Large intestine (tissue), 3 donors: ENCODE results near the gene CPLX4. TPM values are rescaled to one million over a fixed set of nuclear protein-coding genes. Genes with fewer than 3 reads are reported as not detected.
A peak's percentile ranks its signal among the peaks of the same experiment; 100 is the strongest.

ENCODE experiments used
- DNase-seq, 2 donors: peaks; one replicate each; pipeline versions ENCODE4 v3.0.0 to v3.0.0-alpha.2; 2013
- H3K27ac ChIP-seq: one replicate; pipeline ENCODE4 v1.5.1; 2013; ENCODE audit warnings: low read length
- H3K27me3 ChIP-seq: 2 replicates; pipeline ENCODE4 v1.6.1; 2013; ENCODE audit warnings: low read length; ENCODE audit not compliant: control insufficient read depth, insufficient read depth
- H3K36me3 ChIP-seq: 2 replicates; pipeline ENCODE4 v1.6.1; 2013; ENCODE audit warnings: low read length; ENCODE audit not compliant: control insufficient read depth, insufficient read depth
- H3K4me1 ChIP-seq: one replicate; pipeline ENCODE4 v1.6.1; 2013; ENCODE audit warnings: low read length; ENCODE audit not compliant: control insufficient read depth, insufficient read depth
- H3K4me3 ChIP-seq: one replicate; pipeline ENCODE4 v1.5.1; 2013; ENCODE audit warnings: low read length
- H3K9me3 ChIP-seq: one replicate; pipeline ENCODE4 v1.6.1; 2013; ENCODE audit warnings: mild to moderate bottlenecking, low read depth, low read length, moderate library complexity; ENCODE audit not compliant: control insufficient read depth
- WGBS: methylation state at CpG from one replicate; pipeline ENCODE4 v1.1.5; 2013; ENCODE audit warnings: low lambda C conversion rate; ENCODE audit not compliant: insufficient coverage; 5-methylcytosine and 5-hydroxymethylcytosine counted together
- polyA plus RNA-seq: library from polyadenylated mRNA; unstranded; fragments of 120-200 nt; gene quantifications from one replicate; pipeline ENCODE4 v1.2.1, GENCODE V29; 2013

The CPLX4 gene
- polyA plus RNA-seq, 1 donor = not detected

DNA sequence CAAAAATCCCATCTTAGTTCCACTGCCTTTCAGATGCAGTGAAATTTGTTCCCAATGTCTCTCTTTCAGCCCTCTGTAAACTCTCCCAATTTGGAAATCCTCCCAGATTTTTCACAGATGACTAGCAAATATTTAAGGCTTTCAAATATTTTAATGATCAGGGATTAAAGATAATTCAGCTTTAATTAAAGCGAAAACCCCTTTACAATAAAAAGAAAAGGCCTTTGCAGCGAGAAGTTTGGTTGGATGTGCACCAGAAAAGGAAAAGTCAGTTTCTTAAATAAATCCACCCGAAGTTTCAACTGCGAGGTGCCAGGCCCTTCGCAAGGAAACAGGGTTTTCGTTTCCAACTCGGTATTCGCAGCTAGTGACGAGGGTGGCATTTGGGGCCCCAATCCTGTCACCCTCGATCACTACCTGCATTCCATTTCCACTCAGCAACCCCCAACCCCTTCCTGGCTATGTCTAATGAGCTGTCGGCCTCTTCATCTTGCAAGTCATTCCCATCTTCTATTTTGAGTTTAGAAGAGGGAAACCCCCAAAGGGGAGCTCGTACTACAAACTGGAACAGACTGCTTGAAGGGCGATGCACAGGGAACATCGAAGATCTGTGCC lies 46.7 kb downstream of the CPLX4 start:
- Histone ChIP-seq H3K4me3 (no peak overlapping the region), H3K27me3 (peaks cover 98% of the 10 kb centered on the region), H3K4me1 (peaks cover 13% of the 10 kb centered on the region), H3K9me3 (peaks cover 20% of the 10 kb centered on the region), H3K27ac (no peak overlapping the region), H3K36me3 (no peaks in the 10 kb centered on the region)
- WGBS = 18% methylated on average over 3 of the region's 14 CpGs
- no peak for DNase-seq

DNA sequence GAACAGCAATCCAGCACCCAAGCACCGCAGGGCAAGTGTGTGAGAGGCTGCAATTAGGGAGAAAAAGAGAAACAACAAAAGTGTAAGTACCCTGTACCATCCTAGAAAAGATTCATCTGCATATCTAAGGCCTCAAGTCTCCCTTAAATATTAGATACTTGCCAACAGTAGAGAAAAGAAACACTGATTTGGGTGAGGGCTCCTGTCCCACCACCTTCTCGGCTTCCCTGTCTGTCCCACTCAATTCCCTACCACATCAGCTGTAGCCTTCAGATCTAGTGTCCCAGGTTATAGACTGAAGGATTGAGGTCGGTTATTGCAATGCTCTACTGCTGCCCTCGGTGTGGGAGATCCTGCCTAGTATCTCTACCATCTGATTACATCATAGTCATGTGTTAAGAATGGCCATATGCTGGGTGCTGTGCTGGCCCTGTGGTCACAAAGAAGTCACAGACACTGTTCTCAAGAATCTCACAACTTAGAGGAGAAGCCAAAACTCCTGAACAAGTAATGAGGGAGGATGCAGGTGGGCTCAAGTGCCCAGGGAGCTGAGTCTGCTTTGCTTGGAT lies 47.7 kb downstream of the CPLX4 start:
- no peak for DNase-seq
- no CpG with 5 or more reads among the region's 4 CpGs for WGBS
- H3K4me1 ChIP-seq = peaks cover 13% of the 10 kb centered on the region
- H3K27me3 ChIP-seq = peaks cover 98% of the 10 kb centered on the region
- peaks cover 20% of the 10 kb centered on the region for H3K9me3 ChIP-seq
- no peak overlapping the region for H3K27ac ChIP-seq
- H3K4me3 ChIP-seq = no peak overlapping the region
- no peaks in the 10 kb centered on the region for H3K36me3 ChIP-seq

DNA sequence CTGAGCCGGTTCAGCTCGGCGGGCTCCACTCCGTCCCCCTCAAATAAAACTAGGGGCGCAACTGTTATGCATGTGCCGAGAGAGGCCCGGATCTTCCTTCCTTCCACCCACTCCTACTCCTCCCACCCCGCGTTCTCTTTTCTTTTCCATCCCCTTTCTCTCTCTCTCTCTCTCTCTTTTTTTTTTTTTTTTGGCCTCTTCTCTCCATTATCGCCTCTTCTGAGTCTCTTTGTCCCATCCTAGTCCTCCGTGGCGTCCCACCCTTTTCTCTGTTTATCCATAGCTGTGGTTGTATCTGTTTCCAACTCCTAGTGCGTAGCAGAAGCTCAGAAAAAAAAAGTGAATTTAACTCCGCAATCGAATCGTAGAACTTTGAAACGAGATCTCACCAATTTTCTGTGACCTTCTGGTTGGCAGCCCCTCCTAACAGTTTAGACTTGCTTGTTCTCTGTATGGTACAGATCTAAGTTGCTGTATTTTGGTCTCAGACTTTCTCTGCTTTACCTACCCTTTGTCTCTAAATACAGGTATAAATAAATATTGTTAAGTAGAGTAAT lies 48.8 kb downstream of the CPLX4 start:
- Histone ChIP-seq H3K4me1 (peaks cover 13% of the 10 kb centered on the region), H3K9me3 (peaks cover 23% of the 10 kb centered on the region), H3K27ac (no peak overlapping the region), H3K36me3 (no peaks in the 10 kb centered on the region), H3K4me3 (no peak overlapping the region), H3K27me3 (peaks cover 98% of the 10 kb centered on the region)
- DNase-seq = no peak
- WGBS = 0% methylated on average over 7 of the region's 17 CpGs

DNA sequence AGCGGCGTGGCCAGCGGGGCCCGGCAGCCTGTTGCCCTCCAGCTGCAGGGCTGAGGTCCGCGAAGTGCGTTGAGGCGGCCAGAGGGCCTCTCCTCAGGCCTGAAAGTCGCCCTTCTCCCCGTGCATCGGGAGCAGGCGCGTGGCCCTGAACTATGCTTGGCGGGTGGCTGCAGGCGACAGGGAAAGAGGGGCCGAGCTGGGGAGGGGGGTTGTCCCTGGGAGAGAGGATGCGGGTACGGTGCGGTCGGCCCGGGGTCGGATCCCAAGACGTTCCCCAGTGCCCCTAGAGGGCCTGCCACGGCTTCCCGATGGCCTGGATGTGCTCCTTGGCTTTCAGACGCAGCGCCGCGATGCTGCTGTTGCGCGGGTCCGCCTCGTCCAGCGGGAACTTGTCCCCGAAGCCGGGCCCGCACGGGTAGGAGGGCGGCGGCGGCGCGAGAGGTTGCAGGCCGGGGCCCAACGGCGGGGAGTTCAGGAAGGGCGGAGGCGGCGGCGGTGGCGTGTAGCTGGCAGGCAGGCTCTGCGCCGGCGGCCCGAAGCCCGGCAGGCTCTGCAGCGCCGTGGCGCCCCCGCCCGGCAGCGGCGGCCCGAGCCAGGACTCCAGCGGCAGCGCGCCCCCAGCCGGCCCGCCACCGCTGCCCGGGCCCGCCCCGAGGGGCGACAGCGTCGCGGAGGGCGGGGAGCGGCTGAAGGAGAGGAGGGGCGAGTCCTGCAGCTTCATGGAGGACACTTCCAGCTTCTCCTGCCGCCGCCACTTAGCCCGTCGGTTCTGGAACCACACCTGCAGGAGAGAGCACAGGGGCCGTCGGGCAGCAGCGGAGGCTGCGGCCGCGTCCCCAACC lies 49.5 kb downstream of the CPLX4 start:
- Histone ChIP-seq H3K27ac (no peak overlapping the region), H3K27me3 (peaks cover 98% of the 10 kb centered on the region), H3K4me3 (no peak overlapping the region), H3K36me3 (no peaks in the 10 kb centered on the region), H3K9me3 (peaks cover 23% of the 10 kb centered on the region), H3K4me1 (peaks cover 13% of the 10 kb centered on the region)
- DNase-seq = peak in 1 of 2 donors; percentile 49
- no CpG with 5 or more reads among the region's 90 CpGs for WGBS

DNA sequence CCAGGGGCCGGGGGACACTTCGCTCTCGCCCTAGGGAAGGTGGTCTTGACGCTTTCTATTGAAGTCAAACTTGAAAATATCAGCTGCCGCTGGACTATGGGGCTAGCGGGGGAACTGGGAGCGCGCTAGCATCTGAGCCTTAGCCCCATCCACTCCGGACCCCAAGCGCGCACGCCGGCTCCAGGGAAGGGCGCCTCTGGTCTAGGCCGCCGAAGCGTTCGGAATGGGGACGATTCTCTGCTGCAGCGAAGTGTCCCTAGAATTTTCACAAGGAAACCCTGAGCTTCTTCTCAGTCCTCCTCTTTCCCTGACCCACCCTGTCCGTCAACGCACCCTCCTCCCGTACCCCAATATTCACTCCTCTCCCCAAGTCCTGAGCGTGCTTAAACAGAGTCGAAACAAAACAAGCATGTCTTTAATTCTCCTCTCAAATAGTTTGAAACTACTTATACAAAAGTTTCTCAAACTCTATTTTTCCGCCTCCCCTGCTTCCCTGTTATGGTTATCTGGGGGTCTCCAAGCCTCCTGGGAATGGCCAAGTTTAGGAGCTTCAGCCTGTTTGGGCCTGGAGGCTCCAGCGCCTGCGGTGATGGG lies 50.2 kb downstream of the CPLX4 start:
- Histone ChIP-seq H3K36me3 (no peaks in the 10 kb centered on the region), H3K4me1 (peaks cover 13% of the 10 kb centered on the region), H3K27me3 (peaks cover 98% of the 10 kb centered on the region), H3K9me3 (peaks cover 23% of the 10 kb centered on the region), H3K27ac (no peak overlapping the region), H3K4me3 (no peak overlapping the region)
- DNase-seq = no peak
- WGBS = no CpG with 5 or more reads among the region's 28 CpGs

DNA sequence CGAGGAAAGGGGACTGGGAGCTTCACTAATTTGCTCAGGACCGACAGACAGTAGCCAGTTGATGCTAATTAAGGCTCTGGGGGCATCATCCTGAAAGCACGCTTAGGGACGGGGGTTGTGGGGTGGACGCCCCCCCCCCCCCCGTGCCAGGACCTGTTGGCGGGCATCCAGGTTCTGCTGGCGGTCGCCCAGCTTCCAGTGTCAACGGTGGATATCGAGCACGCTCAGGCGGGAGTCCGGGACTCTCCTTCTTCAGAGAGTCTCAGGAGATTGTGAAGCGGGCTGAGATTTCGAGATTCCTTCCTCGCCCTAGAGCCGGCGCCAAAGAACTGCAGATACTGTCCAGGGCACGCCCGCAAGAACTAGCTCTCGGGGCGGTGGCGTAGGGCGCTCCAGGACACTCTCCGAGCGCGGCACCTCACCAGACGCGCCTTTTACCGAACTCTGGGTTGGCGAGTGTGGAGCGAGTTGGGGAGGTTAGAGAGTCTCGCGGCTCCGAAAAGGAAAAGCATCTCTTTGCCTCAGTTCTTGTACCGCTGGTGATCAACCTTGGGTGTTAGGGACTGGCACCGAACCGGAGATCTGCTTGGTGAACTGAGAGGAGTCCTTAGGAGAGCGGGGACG lies 50.8 kb downstream of the CPLX4 start:
- peaks cover 13% of the 10 kb centered on the region for H3K4me1 ChIP-seq
- H3K27me3 ChIP-seq = peaks cover 99% of the 10 kb centered on the region
- no peak overlapping the region for H3K27ac ChIP-seq
- no peak for DNase-seq
- H3K9me3 ChIP-seq = peaks cover 20% of the 10 kb centered on the region
- H3K36me3 ChIP-seq = no peaks in the 10 kb centered on the region
- WGBS = no CpG with 5 or more reads among the region's 41 CpGs
- H3K4me3 ChIP-seq = no peak overlapping the region

DNA sequence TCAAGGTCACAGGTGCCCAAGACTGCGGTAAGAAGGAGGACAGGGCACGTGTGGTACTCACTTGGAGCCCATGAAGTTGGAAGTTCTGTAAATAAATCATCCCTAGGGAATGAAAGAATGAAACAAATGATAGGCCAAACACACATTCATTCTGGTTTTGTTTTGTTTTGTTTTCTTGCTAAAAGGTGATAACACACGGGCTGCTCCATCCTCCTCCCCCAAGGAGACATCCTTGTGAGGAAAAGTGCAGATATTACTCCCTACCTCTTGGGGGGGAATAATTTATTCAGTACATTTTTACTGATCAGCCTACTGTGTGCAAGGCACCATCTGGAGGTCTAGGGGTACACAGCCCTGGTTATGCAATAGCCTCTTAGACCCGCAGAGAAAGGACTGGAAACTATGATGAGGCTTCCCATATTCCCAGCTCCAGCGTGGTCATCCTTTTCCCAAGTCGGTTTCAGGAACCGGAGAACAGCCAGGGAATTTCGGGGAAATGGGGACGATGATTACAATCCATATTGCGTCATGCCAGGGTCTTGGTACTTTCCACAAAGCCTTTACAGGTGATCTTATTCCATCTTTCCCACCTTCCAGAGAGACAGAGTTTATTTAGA lies 51.5 kb downstream of the CPLX4 start:
- Histone ChIP-seq H3K4me1 (peaks cover 10% of the 10 kb centered on the region), H3K27me3 (peaks cover 95% of the 10 kb centered on the region), H3K9me3 (peaks cover 15% of the 10 kb centered on the region), H3K36me3 (no peaks in the 10 kb centered on the region), H3K4me3 (no peak overlapping the region), H3K27ac (no peak overlapping the region)
- DNase-seq = no peak
- 8% methylated on average over 2 of the region's 10 CpGs for WGBS

DNA sequence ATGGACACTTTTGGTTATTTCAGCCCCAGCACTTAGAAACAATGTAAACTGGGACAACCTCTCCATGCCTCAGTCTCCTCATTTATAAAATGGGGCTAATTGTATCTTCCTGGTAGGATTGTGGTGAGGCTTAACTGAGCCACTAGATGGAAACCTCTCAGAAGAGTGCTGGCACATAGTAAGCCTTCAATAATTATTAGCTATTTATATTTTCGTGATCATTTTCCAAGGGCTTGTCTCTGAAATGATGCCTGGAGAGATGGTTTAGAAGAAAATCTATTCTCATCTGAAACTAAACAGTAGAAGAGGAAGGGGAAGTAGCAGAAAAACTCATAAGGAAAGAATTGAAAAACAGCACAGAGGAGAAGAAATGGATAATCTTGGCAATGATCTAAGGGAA lies 52.0 kb downstream of the CPLX4 start:
- Histone ChIP-seq H3K4me1 (peaks cover 10% of the 10 kb centered on the region), H3K36me3 (no peaks in the 10 kb centered on the region), H3K27ac (no peak overlapping the region), H3K9me3 (peaks cover 15% of the 10 kb centered on the region), H3K4me3 (no peak overlapping the region), H3K27me3 (peaks cover 89% of the 10 kb centered on the region)
- DNase-seq = no peak
- WGBS = 40% methylated on average over 1 of the region's 1 CpG

DNA sequence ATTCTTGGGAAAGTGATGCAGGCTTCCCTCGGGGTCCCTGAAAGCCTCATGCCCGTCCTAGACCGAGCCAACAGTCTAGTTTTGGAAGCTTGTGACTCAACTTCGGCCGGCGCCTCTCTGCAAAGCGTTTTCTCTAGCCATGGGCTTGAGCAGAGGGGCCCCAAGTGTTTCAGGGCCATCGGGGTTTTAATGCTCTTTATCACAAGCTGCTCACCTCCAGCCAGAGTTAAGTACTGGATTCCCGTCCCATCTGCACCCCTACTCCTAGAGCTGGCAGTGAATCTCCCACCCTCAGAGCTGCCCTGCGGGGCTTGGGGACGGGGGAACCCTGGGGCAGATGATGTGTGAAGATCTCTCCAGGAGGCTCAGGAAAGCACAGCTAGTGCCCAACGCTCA lies 52.5 kb downstream of the CPLX4 start:
- no peak overlapping the region for H3K4me3 ChIP-seq
- DNase-seq = no peak
- WGBS = no CpG with 5 or more reads among the region's 12 CpGs
- H3K4me1 ChIP-seq = peaks cover 10% of the 10 kb centered on the region
- H3K9me3 ChIP-seq = peaks cover 15% of the 10 kb centered on the region
- H3K27me3 ChIP-seq = peaks cover 85% of the 10 kb centered on the region
- no peak overlapping the region for H3K27ac ChIP-seq
- H3K36me3 ChIP-seq = no peaks in the 10 kb centered on the region
